Measurements from ENCODE around the gene MAGI1. TPM values are rescaled to one million over a fixed set of nuclear protein-coding genes. Genes with fewer than 3 reads are reported as not detected.
"Not testable (repeated sequence)": the region's sequence is repeated elsewhere in the genome, so short reads cannot be mapped to it uniquely, and the experiment has no call there.

Gene MAGI1
- total RNA-seq, 4 donors from 2014 or later = 49.5 to 72.1 (median 67.6) TPM

DNA sequence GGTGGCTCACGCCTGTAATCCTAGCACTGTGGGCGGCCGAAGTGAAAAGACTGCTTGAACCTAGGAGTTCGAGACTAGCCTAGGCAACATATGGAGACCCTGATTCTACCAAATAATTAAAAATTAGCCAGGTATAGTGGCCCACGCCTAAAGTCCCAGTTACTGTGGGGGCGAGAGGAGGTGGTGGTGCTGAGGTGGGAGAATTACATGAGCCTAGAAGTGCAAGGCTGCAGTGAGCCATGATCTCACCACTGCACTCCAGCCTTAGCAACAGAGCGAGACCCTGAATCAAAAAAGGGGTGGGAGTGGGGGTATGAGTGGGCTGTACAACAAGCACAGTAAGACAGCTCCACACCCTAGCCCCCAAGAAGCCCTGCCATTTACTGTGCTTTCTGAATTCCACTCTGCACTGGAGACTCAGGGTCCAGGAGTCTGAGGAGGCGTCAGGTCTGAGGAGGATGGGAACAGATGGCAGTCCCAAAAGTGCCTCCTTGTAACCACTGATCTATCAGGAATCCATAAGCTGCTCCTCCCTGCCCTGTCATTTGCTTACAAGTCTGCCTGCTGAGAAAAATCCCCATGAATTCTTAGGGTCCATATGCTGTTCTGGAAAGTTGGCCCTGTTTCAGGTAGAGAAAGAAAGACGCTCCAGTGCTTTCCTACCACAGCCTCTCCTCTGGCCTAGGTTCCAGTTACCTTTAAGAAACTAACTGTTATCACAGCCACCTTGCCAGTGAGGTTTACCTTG lies 171.1 kb downstream of the MAGI1 start:
- Histone ChIP-seq H3K27ac (no peak overlapping the region), H3K4me3 (no peak overlapping the region), H3K36me3 (no peaks in the 10 kb centered on the region), H3K9me3 (no peaks in the 10 kb centered on the region), H3K4me1 (no peaks in the 10 kb centered on the region), H3K27me3 (no peaks in the 10 kb centered on the region)
- TF ChIP-seq POLR2A (IDR thresholded peaks at IDR 0.05) = no peak
- TF ChIP-seq, protein P1, sequence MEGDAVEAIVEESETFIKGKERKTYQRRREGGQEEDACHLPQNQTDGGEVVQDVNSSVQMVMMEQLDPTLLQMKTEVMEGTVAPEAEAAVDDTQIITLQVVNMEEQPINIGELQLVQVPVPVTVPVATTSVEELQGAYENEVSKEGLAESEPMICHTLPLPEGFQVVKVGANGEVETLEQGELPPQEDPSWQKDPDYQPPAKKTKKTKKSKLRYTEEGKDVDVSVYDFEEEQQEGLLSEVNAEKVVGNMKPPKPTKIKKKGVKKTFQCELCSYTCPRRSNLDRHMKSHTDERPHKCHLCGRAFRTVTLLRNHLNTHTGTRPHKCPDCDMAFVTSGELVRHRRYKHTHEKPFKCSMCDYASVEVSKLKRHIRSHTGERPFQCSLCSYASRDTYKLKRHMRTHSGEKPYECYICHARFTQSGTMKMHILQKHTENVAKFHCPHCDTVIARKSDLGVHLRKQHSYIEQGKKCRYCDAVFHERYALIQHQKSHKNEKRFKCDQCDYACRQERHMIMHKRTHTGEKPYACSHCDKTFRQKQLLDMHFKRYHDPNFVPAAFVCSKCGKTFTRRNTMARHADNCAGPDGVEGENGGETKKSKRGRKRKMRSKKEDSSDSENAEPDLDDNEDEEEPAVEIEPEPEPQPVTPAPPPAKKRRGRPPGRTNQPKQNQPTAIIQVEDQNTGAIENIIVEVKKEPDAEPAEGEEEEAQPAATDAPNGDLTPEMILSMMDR (IDR thresholded peaks at IDR 0.05) = no peak
- DNase-seq = no peak

DNA sequence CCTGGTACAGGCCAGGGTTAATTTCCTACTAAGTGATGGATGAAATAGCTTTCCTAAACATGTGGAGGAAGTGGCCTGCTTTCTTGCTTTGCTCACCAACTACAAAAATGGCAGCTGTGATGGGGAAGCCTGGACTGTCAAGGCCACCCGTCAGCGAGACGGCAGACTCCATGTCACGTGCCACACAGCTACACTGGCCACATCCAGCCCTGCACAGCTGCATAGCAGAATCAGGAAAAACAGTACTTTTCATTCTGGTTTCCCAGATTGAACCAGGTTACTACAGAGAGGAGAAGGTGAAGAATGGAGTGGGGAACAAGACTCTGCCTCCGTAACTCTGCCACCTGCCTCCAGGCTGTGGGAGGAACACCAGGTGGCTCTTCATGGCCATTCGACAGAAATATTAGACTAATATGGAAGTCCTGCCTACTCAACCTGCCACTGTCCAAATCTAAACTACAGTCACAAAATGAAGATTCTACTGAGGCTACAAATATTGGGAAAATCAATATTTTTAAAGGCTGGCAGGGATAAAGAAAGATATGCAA lies 174.3 kb downstream of the MAGI1 start:
- Histone ChIP-seq H3K4me1 (no peaks in the 10 kb centered on the region), H3K4me3 (no peak overlapping the region), H3K27me3 (no peaks in the 10 kb centered on the region), H3K9me3 (no peaks in the 10 kb centered on the region), H3K27ac (no peak overlapping the region), H3K36me3 (no peaks in the 10 kb centered on the region)
- TF ChIP-seq, protein P1 (IDR thresholded peaks at IDR 0.05) = no peak
- no peak for TF ChIP-seq POLR2A (IDR thresholded peaks at IDR 0.05)
- no peak for DNase-seq

DNA sequence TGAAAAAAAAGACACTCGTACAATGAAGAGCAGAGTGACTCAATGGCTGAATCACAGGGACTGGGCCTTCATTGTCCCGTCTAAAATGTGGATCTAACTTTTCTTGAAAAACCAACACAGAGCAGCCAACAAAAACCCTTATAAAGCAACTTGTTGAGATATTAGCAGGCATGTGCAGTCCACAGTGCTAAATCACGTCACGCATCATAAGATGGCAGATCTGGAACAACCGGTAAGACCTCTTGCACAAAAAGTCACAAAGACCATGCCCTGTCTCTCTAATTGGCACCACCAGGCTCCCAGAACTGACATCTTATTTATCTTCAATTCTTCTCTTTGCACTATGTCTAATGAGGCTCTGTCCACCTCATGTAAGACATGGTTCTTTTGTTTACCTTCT lies 177.0 kb downstream of the MAGI1 start:
- TF ChIP-seq POLR2A (IDR thresholded peaks at IDR 0.05) = no peak
- TF ChIP-seq, protein P1 (IDR thresholded peaks at IDR 0.05) = no peak
- H3K4me3 ChIP-seq = no peak overlapping the region
- H3K36me3 ChIP-seq = no peaks in the 10 kb centered on the region
- no peaks in the 10 kb centered on the region for H3K4me1 ChIP-seq
- no peak overlapping the region for H3K27ac ChIP-seq
- H3K27me3 ChIP-seq = no peaks in the 10 kb centered on the region
- no peaks in the 10 kb centered on the region for H3K9me3 ChIP-seq
- DNase-seq = no peak

DNA sequence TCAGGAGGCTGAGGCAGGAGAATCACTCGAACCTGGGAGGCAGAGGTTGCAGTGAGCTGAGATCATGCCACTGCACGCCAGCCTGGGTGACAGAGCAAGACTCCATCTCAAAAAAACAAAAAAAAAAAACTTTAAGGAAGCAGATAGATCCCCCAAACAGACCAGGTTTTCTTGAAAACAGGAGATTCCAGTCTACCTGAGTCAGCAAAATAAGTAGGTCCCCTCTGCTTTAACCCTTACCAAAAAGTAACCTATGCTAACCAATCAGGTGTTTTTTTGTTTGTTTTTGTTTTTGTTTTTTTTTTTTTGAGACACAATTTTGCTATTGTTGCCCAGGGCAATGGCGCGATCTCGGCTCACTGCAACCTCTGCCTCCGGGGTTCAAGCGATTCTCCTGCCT lies 179.1 kb downstream of the MAGI1 start:
- not testable (repeated sequence) for H3K27ac ChIP-seq, H3K27me3 ChIP-seq, H3K9me3 ChIP-seq, H3K4me1 ChIP-seq, H3K4me3 ChIP-seq, DNase-seq, H3K36me3 ChIP-seq

DNA sequence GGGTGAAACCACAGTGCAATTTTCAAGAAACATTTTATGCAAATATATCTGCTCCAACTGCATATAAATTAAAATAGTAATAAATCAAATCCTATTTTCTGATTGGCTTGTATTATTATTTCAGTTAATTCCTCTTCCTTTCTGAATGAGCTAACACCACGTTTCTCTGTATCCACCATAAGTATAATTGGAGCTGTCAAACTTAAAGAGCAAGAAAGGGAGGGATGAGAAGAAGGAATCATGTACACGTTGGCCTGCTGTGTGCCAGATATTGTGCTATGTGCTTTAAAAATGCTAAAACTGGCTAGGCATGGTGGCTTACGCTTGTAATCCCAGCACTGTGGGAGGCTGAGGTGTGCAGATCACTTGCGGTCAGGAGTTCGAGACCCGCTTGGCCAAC lies 180.0 kb downstream of the MAGI1 start:
- H3K27me3 ChIP-seq = no peaks in the 10 kb centered on the region
- no peak for TF ChIP-seq POLR2A (IDR thresholded peaks at IDR 0.05)
- TF ChIP-seq, protein P1 (IDR thresholded peaks at IDR 0.05) = no peak
- H3K27ac ChIP-seq = no peak overlapping the region
- H3K9me3 ChIP-seq = no peaks in the 10 kb centered on the region
- H3K4me1 ChIP-seq = peaks cover 0 to 4% (median 0%) of the 10 kb centered on the region in 4 donors
- no peak for DNase-seq
- H3K4me3 ChIP-seq = no peak overlapping the region
- no peaks in the 10 kb centered on the region for H3K36me3 ChIP-seq

DNA sequence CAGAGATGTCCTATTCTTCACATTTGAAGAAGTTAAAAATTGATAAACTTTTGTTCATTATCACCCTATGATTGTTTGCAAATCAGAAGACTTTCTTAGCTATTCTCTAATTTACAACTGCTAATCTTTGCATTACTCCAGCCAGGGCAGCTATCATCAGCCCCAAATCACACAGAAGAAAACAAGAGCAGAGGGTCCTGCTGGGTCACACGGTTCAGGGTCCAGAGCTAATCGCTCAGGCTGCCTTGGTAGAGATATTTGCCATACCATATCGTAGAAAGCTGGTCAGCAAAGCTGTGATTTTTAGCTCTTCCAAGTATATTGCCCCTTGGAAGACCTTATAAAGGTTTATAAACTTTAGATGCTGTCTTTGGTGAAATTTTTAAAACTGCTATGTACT lies 181.4 kb downstream of the MAGI1 start:
- Histone ChIP-seq H3K9me3 (no peaks in the 10 kb centered on the region), H3K27ac (no peak overlapping the region), H3K4me3 (no peak overlapping the region), H3K27me3 (no peaks in the 10 kb centered on the region), H3K4me1 (peaks cover 0 to 4% (median 0%) of the 10 kb centered on the region in 4 donors), H3K36me3 (no peaks in the 10 kb centered on the region)
- no peak for TF ChIP-seq POLR2A (IDR thresholded peaks at IDR 0.05)
- TF ChIP-seq, protein P1 (IDR thresholded peaks at IDR 0.05) = no peak
- DNase-seq = no peak
